K562 (cell line): ENCODE results near the gene FCER2. TPM values are rescaled to one million over a fixed set of nuclear protein-coding genes. Genes with fewer than 3 reads are reported as not detected.
A peak's percentile ranks its signal among the peaks of the same experiment; 100 is the strongest.

Source experiments
- ATAC-seq: fragments of 200-7000 bp; cut with Tn5 transposase; 3 replicates; pipeline ENCODE4 v1.9.1; 2020; ENCODE audit warnings: moderate library complexity
- BruUV-seq: library from RNA; stranded (reverse); fragments of 400-500 nt; replicated peaks from 2 replicates; lab custom pipeline; 2021; lab: Mats Ljungman, UMichigan
- CTCF ChIA-PET: fragments of 300-600 bp; formaldehyde crosslinking; extraction: SDS; loops from one replicate; lab custom pipeline; 2021; ENCODE audit warnings: low intra/inter-chr PET ratio; lab: Yijun Ruan, JAX
- POLR2A ChIA-PET: fragments of 300-600, 350-650 bp; sonication (Branson Sonifier 250); formaldehyde crosslinking; extraction: SDS; loops from one replicate; lab custom pipeline; 2021; ENCODE audit warnings: antibody characterized with exemption, inconsistent platforms; lab: Yijun Ruan, JAX
- DNase-seq, 4 experiments: peaks; one replicate each; pipeline versions ENCODE4 v3.0.0 to v3.0.0-alpha.2; 2011 to 2018; ENCODE audit warnings: low spot score in 3 of 4, mixed read lengths in 3 of 4; ENCODE audit errors: extremely low read depth in 1 of 4
- FAIRE-seq: peaks from 2 replicates; lab custom pipeline; 2011; peaks lifted over from hg19 to GRCh38; lab: Jason Lieb, UNC
- H2AFZ ChIP-seq: 2 replicates; pipeline ENCODE4 v1.6.0; 2011; ENCODE audit warnings: low read depth, low read length, control low read depth, inconsistent platforms
- H3K27ac ChIP-seq: fragments of 200-600 bp; 3 replicates; pipeline ENCODE4 v1.8.0; 2011; ENCODE audit warnings: low read depth, mild to moderate bottlenecking, control low read depth, inconsistent platforms, low read length, moderate library complexity, mixed read lengths; ENCODE audit errors: extremely low read depth
- H3K27me3 ChIP-seq, 2 experiments: fragments of 300-600 bp in 1 of 2; 2 replicates in 1 of 2; 3 replicates in 1 of 2; pipeline versions ENCODE4 v1.6.0 to v1.8.0; 2011; ENCODE audit warnings: inconsistent platforms in 2 of 2, low read length in 2 of 2, mild to moderate bottlenecking in 1 of 2, mixed read lengths in 1 of 2, moderate library complexity in 1 of 2; ENCODE audit not compliant: control insufficient read depth in 2 of 2, insufficient read depth in 2 of 2
- H3K36me3 ChIP-seq: fragments of 300-600 bp; 3 replicates; pipeline ENCODE4 v1.8.0; 2011; ENCODE audit warnings: mild to moderate bottlenecking, low read length, inconsistent platforms; ENCODE audit not compliant: control insufficient read depth, insufficient read depth
- H3K4me1 ChIP-seq, 2 experiments: fragments of 200-600 bp in 1 of 2; replicated peaks in 1 of 2; 2 replicates in 1 of 2; 3 replicates in 1 of 2; pipeline versions ENCODE4 v1.5.1 to v1.8.0; 2011; ENCODE audit warnings: inconsistent platforms in 2 of 2, low read length in 2 of 2, mild to moderate bottlenecking in 1 of 2, mixed read lengths in 1 of 2, moderate library complexity in 1 of 2; ENCODE audit not compliant: control insufficient read depth in 2 of 2, insufficient read depth in 2 of 2
- H3K4me2 ChIP-seq: 2 replicates; pipeline ENCODE4 v1.6.1; 2011; ENCODE audit warnings: low read length, control low read depth, inconsistent platforms, mixed read lengths; ENCODE audit not compliant: insufficient read depth
- H3K4me3 ChIP-seq: fragments of 200-600 bp; sonication (generic), shearing (Covaris generic); 2 replicates; pipeline ENCODE4 v1.5.1; 2016; ENCODE audit warnings: control low read depth, inconsistent platforms
- H3K79me2 ChIP-seq: fragments of 200-600 bp; 3 replicates; pipeline ENCODE4 v1.8.0; 2011; ENCODE audit warnings: low read length, inconsistent platforms; ENCODE audit not compliant: control insufficient read depth, insufficient read depth
- H3K9ac ChIP-seq, 2 experiments: 2 replicates each; pipeline versions ENCODE4 v1.6.0 to v1.6.1; 2011; ENCODE audit warnings: low read depth in 2 of 2, low read length in 2 of 2, control low read depth in 1 of 2, inconsistent platforms in 1 of 2, mild to moderate bottlenecking in 1 of 2, mixed read lengths in 1 of 2; ENCODE audit not compliant: insufficient read depth in 1 of 2
- H3K9me1 ChIP-seq: one replicate; pipeline ENCODE4 v1.6.0; 2011; ENCODE audit warnings: inconsistent platforms, mild to moderate bottlenecking, low read length, moderate library complexity; ENCODE audit not compliant: control insufficient read depth, insufficient read depth
- H3K9me3 ChIP-seq: replicated peaks from 2 replicates; pipeline ENCODE4 v1.5.1; 2011; ENCODE audit warnings: low read depth, low read length, inconsistent platforms; ENCODE audit not compliant: control insufficient read depth, insufficient read depth
- H4K20me1 ChIP-seq: replicated peaks from 2 replicates; pipeline ENCODE4 v1.6.1; 2011; ENCODE audit warnings: low read length, inconsistent platforms, mixed read lengths; ENCODE audit not compliant: control insufficient read depth, insufficient read depth
- ARNT ChIP-seq, 2 experiments: fragments of 450-650 bp; IDR thresholded peaks; 2 replicates each; pipeline ENCODE4 v1.6.1; 2016; ENCODE audit warnings: mild to moderate bottlenecking in 1 of 2
- CC2D1A ChIP-seq: fragments of 450-650 bp; IDR thresholded peaks from 2 replicates; pipeline ENCODE4 v1.6.1; 2017; ENCODE audit warnings: mild to moderate bottlenecking
- HDGF ChIP-seq: fragments of 450-650 bp; IDR thresholded peaks from 2 replicates; pipeline ENCODE4 v1.6.1; 2016
- WGBS: fragments of 100-300 bp; shearing (Covaris generic); methylation state at CpG from one replicate; pipeline ENCODE4 v1.1.6; 2016; ENCODE audit warnings: low coverage, mixed read lengths; ENCODE audit not compliant: insufficient coverage; ENCODE audit errors: missing lambda C conversion rate; 5-methylcytosine and 5-hydroxymethylcytosine counted together
- in situ Hi-C: fragments of 300-500 bp; cut with MboI; formaldehyde crosslinking; loops from 4 replicates; pipeline ENCODE4 v1.15.0; 2018; ENCODE audit warnings: inconsistent platforms, mixed read lengths
- intact Hi-C: fragments of 100-400 bp; cut with micrococcal nuclease; formaldehyde crosslinking; loops from 2 replicates; pipeline ENCODE4 v1.14.2; 2022
- polyA plus RNA-seq, 8 experiments: library from polyadenylated mRNA; depleted of rRNA in 4 of 8; stranded (reverse) in 5 of 8; unstranded in 3 of 8; fragments of >200 nt; fragmentation: Nextera tagmentation in 2 of 8; fragmentation: Illumina TruSeq in 1 of 8; extraction: Ambion mirVana in 2 of 8; extraction: Trizol in 1 of 8; gene quantifications; 2 replicates each; pipeline versions ENCODE4 v1.2.1 to v1.2.3, GENCODE V29; 2011 to 2014; ENCODE audit warnings: inconsistent platforms in 1 of 8, missing spikeins in 1 of 8
- total RNA-seq, 7 experiments: library from RNA; depleted of rRNA in 6 of 7; stranded (reverse); fragments of >200 nt in 6 of 7; fragmentation: Illumina TruSeq in 2 of 7; extraction: Trizol in 2 of 7; gene quantifications; 2 replicates each; pipeline versions ENCODE4 v1.2.1 to v1.2.3, GENCODE V29; 2011 to 2021; ENCODE audit warnings: low replicate concordance in 1 of 7

Gene FCER2
- total and polyA plus RNA-seq, 9 of the 15 experiments (the other 6 are each of a cell fraction or from before 2014, with no cell fraction given): 0.11 TPM; not detected in 8

- no peaks in the 10 kb centered on the region for H3K9me3 ChIP-seq
- no TSS peak for BruUV-seq
- H3K4me1 ChIP-seq: peaks cover 2 to 8% of the 10 kb centered on the region in 2 experiments; a peak in 4 of 5 replicates
- H2AFZ ChIP-seq: no peak overlapping the region
- in situ Hi-C loops (no loop called here), intact Hi-C loops (no loop called here)
- peaks cover 13 to 62% of the 10 kb centered on the region in 2 experiments; a peak in 4 of 5 replicates for H3K27me3 ChIP-seq
- no peak overlapping the region for H3K4me3 ChIP-seq
- H4K20me1 ChIP-seq: no peaks in the 10 kb centered on the region; the same call in 1 of the 2 replicates
- DNase-seq (no peak), ATAC-seq (no peak), FAIRE-seq (no peak)
- TF ChIP-seq ARNT (IDR thresholded peaks at IDR 0.05): no peak
- H3K79me2 ChIP-seq: no peaks in the 10 kb centered on the region
- no peaks in the 10 kb centered on the region for H3K36me3 ChIP-seq
- ChIA-PET CTCF (no interaction called here), POLR2A (interaction anchor here (1.3 kb wide), 1 partner anchor 61 kb away, joined by 3 read pairs; no protein-coding TSS in a partner anchor)
- 4% methylated on average over 2 of the region's 2 CpGs for WGBS
- no peak overlapping the region for H3K27ac ChIP-seq
- H3K4me2 ChIP-seq: no peak overlapping the region
- peak overlapping the region in 1 of 2 experiments; percentile 58; a peak in 1 of 4 replicates for H3K9ac ChIP-seq
- no peaks in the 10 kb centered on the region for H3K9me1 ChIP-seq
These were observed 2.9 kb downstream of the FCER2 start for GRCh38 chr19:7699003-7699402.

GRCh38 chr19:7698583-7698982 lies 3.3 kb downstream of the FCER2 start:
- H3K9me1 ChIP-seq: no peaks in the 10 kb centered on the region
- H3K79me2 ChIP-seq: no peaks in the 10 kb centered on the region
- FAIRE-seq (no peak), ATAC-seq (peak; percentile 48), DNase-seq (no peak)
- intact Hi-C loops (no loop called here), in situ Hi-C loops (no loop called here)
- no peak overlapping the region for H3K4me3 ChIP-seq
- TF ChIP-seq CC2D1A (no peak), HDGF (no peak)
- H3K4me1 ChIP-seq: peaks cover 2 to 8% of the 10 kb centered on the region in 2 experiments; a peak in 4 of 5 replicates
- no peak overlapping the region for H3K4me2 ChIP-seq
- no peak overlapping the region for H3K27ac ChIP-seq
- ChIA-PET CTCF (no interaction called here), POLR2A (interaction anchor here (0.6 to 1.8 kb wide), 4 partner anchors 10 to 201 kb away, joined by 3 to 4 read pairs (median 3); a partner anchor contains a TSS)
- 2% methylated on average over 10 of the region's 11 CpGs for WGBS
- H2AFZ ChIP-seq: no peak overlapping the region
- peak overlapping the region in 1 of 2 experiments; percentile 58; a peak in 1 of 4 replicates for H3K9ac ChIP-seq
- no peaks in the 10 kb centered on the region for H3K9me3 ChIP-seq
- H4K20me1 ChIP-seq: no peaks in the 10 kb centered on the region; the same call in 1 of the 2 replicates
- no peaks in the 10 kb centered on the region for H3K36me3 ChIP-seq
- peaks cover 13 to 58% of the 10 kb centered on the region in 2 experiments; a peak in 4 of 5 replicates for H3K27me3 ChIP-seq
- BruUV-seq: no TSS peak
